Lung microvascular endothelial cell (primary cell): ENCODE measurements around the gene ANO2. TPM values are rescaled to one million over a fixed set of nuclear protein-coding genes. Genes with fewer than 3 reads are reported as not detected.
"Not testable (repeated sequence)": the region's sequence is repeated elsewhere in the genome, so short reads cannot be mapped to it uniquely, and the experiment has no call there.

Source experiments
- DNase-seq, 2 donors: peaks; one replicate each; pipeline versions ENCODE4 v3.0.0 to v3.0.0-alpha.2; 2010; ENCODE audit warnings: low read depth in 2 of 2
- total RNA-seq: library from RNA; depleted of rRNA; stranded (reverse); fragments of >200 nt; gene quantifications from 2 replicates; pipeline ENCODE4 v1.2.1, GENCODE V29; 2014

The ANO2 gene
- total RNA-seq, 1 donor from 2014 or later, result 84.1 TPM

- DNase-seq, result peak in 1 of 2 donors; percentile 8
Observed at GRCh38 chr12:5830111-5830510, 114.9 kb downstream of the ANO2 start.

- DNase-seq, result no peak
Observed at GRCh38 chr12:5827591-5827990, 117.5 kb downstream of the ANO2 start.

GRCh38 chr12:5825761-5826160, 119.3 kb downstream of the ANO2 start:
- peak; percentile 40 to 64 for DNase-seq

- DNase-seq, result not testable (repeated sequence)
Observed at GRCh38 chr12:5818877-5819276, 126.2 kb downstream of the ANO2 start.

- no peak for DNase-seq
Observed at GRCh38 chr12:5817246-5817645, 127.8 kb downstream of the ANO2 start.

GRCh38 chr12:5809586-5809985, 135.5 kb downstream of the ANO2 start:
- no peak for DNase-seq

- no peak for DNase-seq
Observed at GRCh38 chr12:5808981-5809380, 136.1 kb downstream of the ANO2 start.

- no peak for DNase-seq
Observed at GRCh38 chr12:5807514-5808219, 137.4 kb downstream of the ANO2 start.

- no peak for DNase-seq
Observed at GRCh38 chr12:5807090-5807414, 138.0 kb downstream of the ANO2 start.

GRCh38 chr12:5806371-5807089, 138.5 kb downstream of the ANO2 start:
- DNase-seq, result no peak

GRCh38 chr12:5803532-5803931, 141.5 kb downstream of the ANO2 start:
- DNase-seq, result no peak

- no peak for DNase-seq
Observed at GRCh38 chr12:5798242-5799015, 146.6 kb downstream of the ANO2 start.

GRCh38 chr12:5797661-5798060, 147.4 kb downstream of the ANO2 start:
- DNase-seq, result no peak

- DNase-seq, result no peak
Observed at GRCh38 chr12:5796959-5797225, 148.2 kb downstream of the ANO2 start.

GRCh38 chr12:5796171-5796958, 148.7 kb downstream of the ANO2 start:
- peak; percentile 39 to 41 for DNase-seq

GRCh38 chr12:5794156-5794555, 150.9 kb downstream of the ANO2 start:
- no peak for DNase-seq

GRCh38 chr12:5792343-5792742, 152.7 kb downstream of the ANO2 start:
- no peak for DNase-seq

GRCh38 chr12:5789469-5789968, 155.5 kb downstream of the ANO2 start:
- no peak for DNase-seq

- no peak for DNase-seq
Observed at GRCh38 chr12:5787828-5788227, 157.2 kb downstream of the ANO2 start.

GRCh38 chr12:5785601-5786000, 159.5 kb downstream of the ANO2 start:
- no peak for DNase-seq

GRCh38 chr12:5784462-5785130, 160.5 kb downstream of the ANO2 start:
- no peak for DNase-seq
